HG02943 (cell line): ENCODE data around the gene SRGAP2C.
"Not testable (repeated sequence)": the region's sequence is repeated elsewhere in the genome, so short reads cannot be mapped to it uniquely, and the experiment has no call there.

ENCODE experiments used
- ATAC-seq: cut with Tn5 transposase; IDR thresholded peaks from one replicate; pipeline ENCODE4 v1.9.1; 2021; ENCODE audit warnings: mild to moderate bottlenecking, low read depth, moderate library complexity; ENCODE audit not compliant: unreplicated experiment

Gene SRGAP2C

DNA sequence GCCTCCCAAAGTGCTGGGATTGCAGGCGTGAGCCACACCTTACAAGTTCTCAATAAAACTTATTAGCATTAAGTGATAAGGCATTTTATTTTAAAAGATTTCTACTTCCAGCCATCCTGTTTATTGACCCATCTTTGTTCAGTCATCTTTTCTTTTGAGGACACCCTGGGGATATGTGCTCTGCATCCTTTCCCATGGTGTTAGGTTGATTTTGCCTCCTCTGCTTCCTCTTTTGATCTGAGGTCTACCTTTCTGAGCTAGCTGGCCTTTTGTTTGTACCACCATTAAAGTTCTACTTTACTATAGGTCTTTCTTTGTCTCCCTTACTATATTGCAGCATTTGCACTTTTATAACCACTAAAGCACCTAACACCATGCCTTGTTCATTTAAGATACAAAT is 136.9 kb downstream of the SRGAP2C start:
- not testable (repeated sequence) for ATAC-seq

DNA sequence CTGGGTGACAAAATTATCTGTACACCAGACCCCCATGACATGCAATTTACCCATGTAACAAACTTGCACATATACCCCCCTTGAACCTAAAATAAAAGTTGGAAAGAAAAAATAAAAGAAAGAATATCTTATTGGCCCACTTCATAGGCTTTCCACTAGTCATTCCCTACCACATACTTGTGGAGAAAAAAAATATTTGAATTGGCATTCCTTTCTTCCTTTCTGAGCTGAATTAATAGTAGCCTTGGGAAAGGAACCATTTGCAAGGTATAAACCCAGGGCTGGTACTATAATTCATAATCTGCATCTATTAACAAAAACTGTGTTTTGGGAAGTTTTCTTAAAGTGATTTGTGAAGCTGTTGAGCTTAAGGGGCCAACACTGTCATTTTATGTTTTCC is 140.0 kb downstream of the SRGAP2C start:
- not testable (repeated sequence) for ATAC-seq

DNA sequence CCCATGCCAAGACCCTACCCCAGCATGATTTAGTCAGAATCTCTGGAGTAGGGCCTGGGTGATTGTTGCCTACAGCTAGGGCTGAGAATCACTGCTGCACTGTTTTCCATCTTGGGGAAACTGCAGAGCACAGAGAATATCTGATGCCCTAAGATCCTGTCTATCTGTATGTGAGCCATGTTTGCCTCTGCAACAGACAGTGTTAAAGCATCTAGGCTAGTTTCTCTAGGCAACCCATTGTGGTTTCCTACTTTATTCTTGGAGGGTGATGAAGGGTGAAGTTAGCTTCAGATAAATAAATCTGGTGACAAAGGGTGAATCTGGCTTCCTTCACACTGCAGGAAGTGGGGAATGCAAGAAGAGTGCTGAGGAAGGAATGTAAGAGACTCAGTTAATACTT is 147.4 kb downstream of the SRGAP2C start:
- not testable (repeated sequence) for ATAC-seq

- ATAC-seq: not testable (repeated sequence)
Measured at GRCh38 chr1:121332599-121333562, 148.1 kb downstream of the SRGAP2C start.

GRCh38 chr1:121337958-121338357 is 153.2 kb downstream of the SRGAP2C start:
- not testable (repeated sequence) for ATAC-seq

- not testable (repeated sequence) for ATAC-seq
Measured at GRCh38 chr1:121339611-121340010, 154.8 kb downstream of the SRGAP2C start.

DNA sequence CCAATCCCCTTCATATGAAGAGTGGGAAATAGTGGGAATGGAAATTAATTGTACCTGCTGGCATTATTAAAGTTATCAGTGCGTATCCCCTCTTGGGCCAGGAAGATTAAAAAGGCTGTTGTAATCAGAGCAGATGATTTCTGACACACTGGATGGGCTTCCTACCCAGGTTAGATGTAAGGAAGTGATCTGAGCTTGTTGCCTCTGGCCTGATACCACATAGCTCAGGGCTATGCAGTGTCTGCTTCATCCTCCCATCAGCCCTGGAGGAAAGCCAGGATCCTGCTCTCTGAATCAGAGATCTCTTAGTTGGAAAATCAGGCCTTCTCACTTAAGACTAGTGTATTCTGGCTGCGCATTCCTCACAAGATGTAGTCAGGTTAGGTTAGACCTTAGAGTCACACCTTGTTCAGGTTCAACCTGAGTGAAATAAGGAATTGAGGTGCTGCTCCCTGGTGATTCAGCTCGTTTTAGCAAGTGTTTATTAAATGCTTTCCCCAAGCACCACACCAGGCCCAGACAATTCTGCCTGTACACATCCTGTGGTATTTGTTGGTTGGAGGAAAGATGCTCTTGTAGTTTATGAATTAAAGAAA is 158.6 kb downstream of the SRGAP2C start:
- not testable (repeated sequence) for ATAC-seq

DNA sequence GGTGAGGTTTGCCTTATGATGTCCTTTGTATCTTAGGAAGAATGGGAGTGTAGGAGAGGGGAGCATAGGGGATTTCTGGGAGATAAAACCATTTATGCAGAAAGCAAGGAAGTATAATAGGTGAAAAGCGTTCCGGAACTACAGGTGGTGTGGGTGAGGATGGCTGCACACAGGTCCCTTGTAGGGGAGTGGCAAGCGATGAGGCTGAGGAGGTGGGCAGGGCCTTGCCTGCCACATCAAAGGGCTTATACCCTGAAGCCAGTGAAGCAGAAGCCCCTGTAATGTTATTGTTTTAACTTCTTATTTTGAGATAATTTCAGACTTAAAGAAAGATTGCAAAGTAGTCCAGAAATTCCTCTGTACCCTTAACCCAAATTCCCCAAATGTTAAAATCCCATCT is 159.6 kb downstream of the SRGAP2C start:
- ATAC-seq: not testable (repeated sequence)

DNA sequence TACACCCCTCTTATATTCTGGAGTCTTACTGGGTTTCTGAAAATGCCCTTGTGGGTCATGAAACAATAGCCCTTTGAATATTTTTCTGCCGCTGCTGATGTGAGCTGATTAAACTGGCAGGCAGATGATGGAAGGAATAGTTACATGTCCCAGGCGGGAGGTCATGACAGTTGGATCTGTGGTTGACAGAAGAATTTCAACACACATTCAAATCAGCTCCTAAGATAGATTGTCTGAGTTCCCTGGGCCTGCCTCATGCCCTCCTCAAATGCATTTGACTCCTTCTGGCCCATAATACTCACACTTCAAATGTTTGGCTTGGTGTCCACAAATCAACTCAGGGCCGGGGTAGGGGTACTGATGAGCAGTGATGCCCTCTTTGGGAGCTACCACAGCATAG is 161.9 kb downstream of the SRGAP2C start:
- ATAC-seq: not testable (repeated sequence)

DNA sequence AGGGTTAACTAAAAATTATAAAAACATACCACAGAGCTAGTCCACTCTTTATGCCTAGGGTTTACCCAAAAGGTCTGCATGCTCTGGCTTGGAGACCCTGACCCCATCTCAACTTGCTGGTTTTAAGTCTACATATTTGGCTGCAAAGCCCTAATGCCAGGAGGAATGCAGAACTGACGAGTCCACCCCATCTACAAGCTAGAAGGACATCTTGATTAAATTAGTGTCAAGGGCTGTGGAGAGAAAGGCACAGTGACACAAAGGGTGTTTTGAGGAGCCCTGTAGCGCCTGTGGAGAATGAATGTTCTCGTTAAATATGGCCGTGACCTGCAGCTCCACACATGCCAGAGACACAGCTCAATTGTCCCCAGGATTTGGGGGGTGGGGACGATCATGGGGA is 162.7 kb downstream of the SRGAP2C start:
- ATAC-seq: not testable (repeated sequence)

GRCh38 chr1:121348115-121348514 is 163.3 kb downstream of the SRGAP2C start:
- not testable (repeated sequence) for ATAC-seq

DNA sequence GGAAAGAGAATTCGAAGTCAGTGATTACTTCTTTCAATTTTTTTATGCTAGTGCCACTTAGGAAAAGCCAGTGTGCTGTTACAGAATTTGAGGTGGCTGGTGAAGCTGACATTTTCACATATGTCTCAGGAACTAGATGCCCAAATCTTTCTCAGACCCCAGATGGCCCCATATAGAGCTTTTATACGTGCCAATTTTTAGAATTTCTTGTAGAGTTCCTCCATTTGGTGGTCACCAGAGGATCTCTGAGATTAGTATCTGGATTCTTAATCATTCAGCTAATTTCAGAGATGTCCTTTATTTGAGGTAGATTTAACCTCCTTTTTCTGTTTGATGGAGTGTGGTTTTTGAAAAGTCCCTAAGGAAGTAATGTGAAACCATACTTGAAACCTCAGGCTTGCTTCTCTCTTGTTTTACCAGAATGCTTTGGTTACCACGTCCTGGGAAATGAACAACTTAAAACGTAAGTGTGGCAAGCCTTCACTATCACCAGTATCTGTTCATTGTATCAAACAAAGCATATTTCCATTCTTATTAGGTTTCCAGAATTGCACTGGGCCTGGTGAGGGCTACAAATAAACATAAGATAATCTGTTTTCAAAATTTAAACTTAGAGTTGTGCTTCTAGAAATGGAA is 164.7 kb downstream of the SRGAP2C start:
- ATAC-seq: not testable (repeated sequence)

GRCh38 chr1:121355711-121356420 is 171.1 kb downstream of the SRGAP2C start:
- ATAC-seq: not testable (repeated sequence)

- ATAC-seq: not testable (repeated sequence)
Measured at GRCh38 chr1:121356819-121357218, 172.0 kb downstream of the SRGAP2C start.

DNA sequence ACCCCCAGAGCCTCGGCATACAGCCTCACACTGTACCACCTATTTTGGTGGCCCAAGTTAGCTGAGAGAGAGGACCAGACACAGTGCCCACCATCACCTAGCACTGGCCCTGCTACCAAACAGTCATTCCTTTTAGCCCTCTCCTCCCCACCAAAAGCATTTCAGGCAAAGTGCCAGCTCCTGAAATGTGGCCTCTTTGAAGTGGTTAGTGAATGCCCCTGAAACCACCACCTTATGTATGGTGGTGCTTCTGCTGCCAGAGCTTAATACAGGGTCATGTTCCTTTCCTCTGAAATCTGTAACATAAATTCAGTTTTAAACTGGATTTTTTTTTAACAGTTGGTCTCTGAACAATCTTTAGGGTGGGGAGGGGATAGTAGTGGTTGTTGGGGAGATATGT is 175.8 kb downstream of the SRGAP2C start:
- ATAC-seq: not testable (repeated sequence)

DNA sequence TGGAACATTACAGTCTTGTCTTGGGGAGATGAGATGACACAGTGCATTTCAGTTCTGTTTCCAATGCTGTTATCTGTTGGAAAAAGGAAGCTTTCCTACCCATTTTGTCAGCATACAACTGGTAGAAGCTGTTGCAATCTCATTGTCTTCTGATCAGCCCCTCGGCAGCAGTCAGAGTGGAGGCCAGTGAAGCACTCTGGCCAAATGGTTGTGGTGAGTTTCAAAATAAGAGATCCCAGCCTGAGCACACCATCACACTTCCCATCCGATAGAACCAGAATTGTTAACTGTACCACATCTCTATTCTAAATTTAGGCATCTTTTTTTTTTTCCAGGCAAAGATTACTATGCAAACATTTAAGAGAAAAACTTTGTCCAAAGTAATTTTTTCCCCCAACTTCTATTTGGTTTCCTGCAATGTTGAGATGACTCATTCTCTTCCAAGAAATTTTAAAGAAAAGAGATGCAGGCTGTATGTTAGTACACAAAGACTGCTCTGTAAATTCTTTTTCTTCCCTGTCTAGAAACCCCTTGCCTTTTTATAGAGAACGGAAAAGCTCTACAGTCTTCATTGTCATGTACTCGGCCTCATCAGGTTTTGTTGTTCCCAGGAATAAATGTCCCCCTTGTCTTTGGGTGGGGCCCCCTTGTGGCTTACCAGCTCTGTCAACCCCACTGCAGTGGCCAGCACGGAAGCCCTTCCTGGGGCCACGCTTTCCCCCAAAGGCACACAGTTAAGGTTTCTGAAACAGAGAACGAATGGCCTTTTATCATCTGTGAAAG is 176.9 kb downstream of the SRGAP2C start:
- ATAC-seq: not testable (repeated sequence)

GRCh38 chr1:121362234-121362883 is 177.6 kb downstream of the SRGAP2C start:
- ATAC-seq: not testable (repeated sequence)

DNA sequence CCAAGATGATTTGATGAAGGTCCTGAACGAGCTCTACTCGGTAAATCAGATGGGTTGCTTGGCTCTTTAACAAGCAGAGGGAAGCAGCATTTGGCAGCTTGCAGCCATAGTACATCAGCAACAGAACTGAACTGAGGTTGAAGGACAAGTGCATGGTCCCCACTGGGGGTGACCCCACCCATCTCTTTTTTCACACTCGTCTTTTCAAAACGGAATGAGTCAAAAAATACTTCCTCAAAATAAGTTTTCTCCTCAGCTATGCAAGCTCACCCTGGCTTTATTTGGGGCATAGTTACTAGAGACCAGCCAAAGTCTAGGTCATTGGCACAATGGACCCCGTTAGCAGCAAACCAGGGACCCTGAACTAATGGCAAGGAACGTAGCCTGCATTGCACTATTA is 180.5 kb downstream of the SRGAP2C start:
- ATAC-seq: not testable (repeated sequence)

GRCh38 chr1:121365723-121366122 is 180.9 kb downstream of the SRGAP2C start:
- not testable (repeated sequence) for ATAC-seq
